IPS-18a (cell line): ENCODE measurements around the gene ABCA13.

ENCODE experiments used
- H3K27ac ChIP-seq: one replicate; pipeline ENCODE4 v1.5.1; 2013; ENCODE audit warnings: low read length
- H3K27me3 ChIP-seq: one replicate; pipeline ENCODE4 v1.6.1; 2013; ENCODE audit warnings: mild to moderate bottlenecking, low read length; ENCODE audit not compliant: control insufficient read depth, insufficient read depth
- H3K36me3 ChIP-seq: one replicate; pipeline ENCODE4 v1.6.1; 2013; ENCODE audit warnings: low read depth, low read length; ENCODE audit not compliant: control insufficient read depth
- H3K4me1 ChIP-seq: one replicate; pipeline ENCODE4 v1.6.1; 2013; ENCODE audit warnings: low read depth, low read length; ENCODE audit not compliant: control insufficient read depth
- H3K4me3 ChIP-seq: one replicate; pipeline ENCODE4 v1.5.1; 2013; ENCODE audit warnings: low read length
- H3K9ac ChIP-seq: one replicate; pipeline ENCODE4 v1.6.1; 2013; ENCODE audit warnings: mild to moderate bottlenecking, low read length, moderate library complexity
- H3K9me3 ChIP-seq: one replicate; pipeline ENCODE4 v1.6.1; 2013; ENCODE audit warnings: low read depth, low read length; ENCODE audit not compliant: control insufficient read depth

ABCA13 gene

GRCh38 chr7:48551652-48552051 is 380.4 kb downstream of the ABCA13 start:
- Histone ChIP-seq H3K9ac (no peak overlapping the region), H3K4me3 (no peak overlapping the region), H3K4me1 (no peaks in the 10 kb centered on the region), H3K27ac (no peak overlapping the region), H3K9me3 (no peaks in the 10 kb centered on the region), H3K27me3 (no peaks in the 10 kb centered on the region), H3K36me3 (no peaks in the 10 kb centered on the region)

DNA sequence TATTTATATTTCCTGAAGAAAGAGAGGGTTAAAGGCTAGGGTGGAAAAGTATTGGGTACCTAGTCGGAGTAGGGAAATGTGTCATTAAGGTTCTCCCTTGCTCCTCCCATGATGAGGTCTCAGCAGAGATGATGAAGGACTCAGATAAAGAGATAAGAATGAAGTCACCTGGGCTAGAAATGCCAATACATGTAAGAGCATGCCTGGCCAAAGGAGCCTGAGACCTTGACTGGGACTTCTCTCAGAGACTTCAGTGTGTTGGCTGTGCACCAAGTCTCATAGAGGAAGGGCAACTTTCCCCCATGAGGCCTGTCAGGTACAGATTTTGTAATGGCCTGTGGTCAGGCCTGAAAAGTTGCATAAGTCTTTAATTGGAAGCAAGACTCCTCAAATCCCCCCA is 392.1 kb downstream of the ABCA13 start:
- H3K36me3 ChIP-seq: no peaks in the 10 kb centered on the region
- H3K4me3 ChIP-seq: no peak overlapping the region
- H3K4me1 ChIP-seq: no peaks in the 10 kb centered on the region
- no peaks in the 10 kb centered on the region for H3K27me3 ChIP-seq
- no peak overlapping the region for H3K9ac ChIP-seq
- H3K9me3 ChIP-seq: no peaks in the 10 kb centered on the region
- H3K27ac ChIP-seq: no peak overlapping the region

DNA sequence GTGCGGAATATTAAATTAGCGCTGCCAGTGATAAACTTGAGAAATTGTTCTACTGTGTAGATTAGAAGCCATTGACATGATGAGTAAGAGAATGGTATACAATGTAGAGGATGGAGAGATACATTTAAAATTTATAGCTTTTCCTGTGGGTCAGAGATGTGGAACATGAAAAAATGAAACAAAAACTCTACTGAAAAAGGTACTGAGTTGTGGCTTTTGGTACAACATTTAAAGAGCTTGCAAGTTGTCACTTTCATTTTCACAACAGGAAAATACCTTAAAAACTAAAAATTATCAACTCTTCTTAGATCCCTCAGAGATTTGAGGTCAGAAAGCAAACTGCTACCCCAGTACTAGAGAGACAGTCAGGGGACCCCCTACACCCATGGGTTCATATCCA is 404.3 kb downstream of the ABCA13 start:
- H3K36me3 ChIP-seq: no peaks in the 10 kb centered on the region
- no peak overlapping the region for H3K27ac ChIP-seq
- H3K9ac ChIP-seq: no peak overlapping the region
- no peaks in the 10 kb centered on the region for H3K4me1 ChIP-seq
- no peak overlapping the region for H3K4me3 ChIP-seq
- H3K9me3 ChIP-seq: no peaks in the 10 kb centered on the region
- H3K27me3 ChIP-seq: no peaks in the 10 kb centered on the region

GRCh38 chr7:48587475-48587874 is 416.2 kb downstream of the ABCA13 start:
- no peaks in the 10 kb centered on the region for H3K4me1 ChIP-seq
- no peak overlapping the region for H3K9ac ChIP-seq
- H3K27me3 ChIP-seq: no peaks in the 10 kb centered on the region
- no peak overlapping the region for H3K4me3 ChIP-seq
- H3K36me3 ChIP-seq: no peaks in the 10 kb centered on the region
- H3K27ac ChIP-seq: no peak overlapping the region
- no peaks in the 10 kb centered on the region for H3K9me3 ChIP-seq

GRCh38 chr7:48594349-48594748 is 423.1 kb downstream of the ABCA13 start:
- Histone ChIP-seq H3K27ac (no peak overlapping the region), H3K9ac (no peak overlapping the region)

GRCh38 chr7:48595756-48596155 is 424.5 kb downstream of the ABCA13 start:
- no peak overlapping the region for H3K9ac ChIP-seq
- no peak overlapping the region for H3K27ac ChIP-seq
- no peaks in the 10 kb centered on the region for H3K36me3 ChIP-seq
- no peaks in the 10 kb centered on the region for H3K4me1 ChIP-seq
- H3K27me3 ChIP-seq: no peaks in the 10 kb centered on the region
- no peak overlapping the region for H3K4me3 ChIP-seq
- H3K9me3 ChIP-seq: no peaks in the 10 kb centered on the region

More at GRCh38 chr7:48594349-48594748, 423.1 kb downstream of the ABCA13 start:
- H3K9me3 ChIP-seq: no peaks in the 10 kb centered on the region
- no peak overlapping the region for H3K4me3 ChIP-seq
- no peaks in the 10 kb centered on the region for H3K4me1 ChIP-seq
- H3K36me3 ChIP-seq: no peaks in the 10 kb centered on the region
- no peaks in the 10 kb centered on the region for H3K27me3 ChIP-seq

GRCh38 chr7:48610705-48611104 is 439.4 kb downstream of the ABCA13 start:
- Histone ChIP-seq H3K27ac (no peak overlapping the region), H3K36me3 (no peaks in the 10 kb centered on the region), H3K4me3 (no peak overlapping the region)

GRCh38 chr7:48611993-48612392 is 440.7 kb downstream of the ABCA13 start:
- H3K4me3 ChIP-seq: no peak overlapping the region
- no peak overlapping the region for H3K27ac ChIP-seq
- H3K27me3 ChIP-seq: no peaks in the 10 kb centered on the region
- H3K9me3 ChIP-seq: no peaks in the 10 kb centered on the region
- H3K36me3 ChIP-seq: no peaks in the 10 kb centered on the region
- H3K4me1 ChIP-seq: peaks cover 5% of the 10 kb centered on the region
- no peak overlapping the region for H3K9ac ChIP-seq

More at GRCh38 chr7:48610705-48611104, 439.4 kb downstream of the ABCA13 start:
- Histone ChIP-seq H3K27me3 (no peaks in the 10 kb centered on the region), H3K9ac (no peak overlapping the region), H3K4me1 (peaks cover 5% of the 10 kb centered on the region), H3K9me3 (no peaks in the 10 kb centered on the region)

DNA sequence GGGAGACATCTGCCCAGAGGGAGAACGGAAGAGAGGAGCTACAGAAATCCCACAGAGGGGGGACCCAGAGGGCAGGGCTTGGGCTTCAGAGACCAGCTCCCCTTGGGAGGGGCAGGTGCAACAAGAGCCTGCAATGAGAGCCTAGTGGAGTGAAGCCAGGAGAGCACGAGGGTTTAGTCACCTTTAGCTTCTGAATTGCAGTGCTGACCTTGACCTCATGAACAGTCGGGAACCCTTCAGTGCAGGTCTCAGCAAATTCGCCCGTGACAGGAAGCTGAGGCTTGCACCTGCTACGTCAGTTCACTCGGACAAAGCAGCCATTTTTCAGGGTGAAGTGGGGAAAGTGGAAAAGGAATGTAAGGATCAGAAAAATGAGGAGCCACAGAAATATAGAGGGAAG is 446.2 kb downstream of the ABCA13 start:
- Histone ChIP-seq H3K4me1 (no peaks in the 10 kb centered on the region), H3K27me3 (no peaks in the 10 kb centered on the region), H3K36me3 (no peaks in the 10 kb centered on the region), H3K9me3 (no peaks in the 10 kb centered on the region), H3K4me3 (no peak overlapping the region), H3K27ac (no peak overlapping the region), H3K9ac (no peak overlapping the region)

DNA sequence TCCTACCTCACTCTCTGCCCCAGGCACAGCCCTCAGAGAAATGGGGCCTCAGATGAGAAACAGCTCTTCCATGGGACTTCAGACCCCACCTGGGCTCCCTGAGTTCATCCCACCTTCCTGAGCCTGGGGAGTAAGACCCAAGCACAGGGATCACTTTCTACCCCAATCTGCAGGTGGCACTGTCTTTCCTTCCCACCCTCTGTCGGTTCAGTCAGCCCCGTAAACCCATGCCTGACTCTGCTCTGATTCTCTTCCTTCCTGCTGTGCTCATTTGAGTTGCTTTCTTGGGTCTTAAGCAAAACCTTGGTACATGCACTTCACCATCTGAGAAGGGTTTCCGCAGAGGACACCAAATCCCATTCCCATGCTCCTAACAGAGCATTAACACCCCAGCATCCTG is 446.7 kb downstream of the ABCA13 start:
- no peak overlapping the region for H3K9ac ChIP-seq
- no peaks in the 10 kb centered on the region for H3K4me1 ChIP-seq
- H3K9me3 ChIP-seq: no peaks in the 10 kb centered on the region
- no peak overlapping the region for H3K27ac ChIP-seq
- H3K4me3 ChIP-seq: no peak overlapping the region
- no peaks in the 10 kb centered on the region for H3K27me3 ChIP-seq
- H3K36me3 ChIP-seq: no peaks in the 10 kb centered on the region

GRCh38 chr7:48621076-48621475 is 449.8 kb downstream of the ABCA13 start:
- no peaks in the 10 kb centered on the region for H3K36me3 ChIP-seq
- no peak overlapping the region for H3K27ac ChIP-seq
- no peak overlapping the region for H3K4me3 ChIP-seq
- H3K9ac ChIP-seq: no peak overlapping the region
- H3K9me3 ChIP-seq: no peaks in the 10 kb centered on the region
- H3K27me3 ChIP-seq: no peaks in the 10 kb centered on the region
- H3K4me1 ChIP-seq: no peaks in the 10 kb centered on the region

DNA sequence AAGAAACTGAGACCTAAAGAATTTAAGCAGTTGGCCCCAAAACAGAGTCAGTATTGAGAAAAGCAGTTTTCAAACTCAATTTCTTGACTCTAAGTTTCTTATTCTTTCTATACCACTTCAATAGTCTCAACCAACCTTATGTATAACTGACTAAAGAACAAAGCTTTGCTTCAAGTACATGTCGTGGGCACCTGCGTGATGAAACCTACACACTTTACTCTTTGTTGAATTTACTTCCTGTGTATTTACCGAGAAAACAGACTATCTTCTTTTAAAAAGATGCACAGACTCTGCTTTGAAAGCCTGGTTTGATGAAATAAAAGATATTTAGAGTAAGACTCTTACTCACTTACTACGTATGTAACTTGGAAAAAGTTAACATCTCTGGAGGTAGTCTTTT is 455.9 kb downstream of the ABCA13 start:
- Histone ChIP-seq H3K9ac (no peak overlapping the region), H3K36me3 (no peaks in the 10 kb centered on the region), H3K4me3 (no peak overlapping the region), H3K4me1 (no peaks in the 10 kb centered on the region), H3K9me3 (no peaks in the 10 kb centered on the region), H3K27me3 (no peaks in the 10 kb centered on the region), H3K27ac (no peak overlapping the region)
